Coronary artery (tissue), 2 donors: ENCODE results near the gene MME.
"Not testable (repeated sequence)": the region's sequence is repeated elsewhere in the genome, so short reads cannot be mapped to it uniquely, and the experiment has no call there.

ENCODE experiments used
- DNase-seq: peaks from one replicate; pipeline ENCODE4 v3.0.0-alpha.2; 2017; ENCODE audit warnings: low spot score
- H3K27ac ChIP-seq, 2 donors: fragments of 200-600 bp; sonication (generic); one replicate each; pipeline ENCODE4 v1.5.1; 2016 to 2019
- H3K4me3 ChIP-seq: fragments of 200-600 bp; sonication (generic); 2 replicates; pipeline ENCODE4 v1.5.1; 2016; ENCODE audit warnings: mild to moderate bottlenecking, moderate library complexity
- TF ChIP-seq, protein P1 (sequence below): fragments of 200-600 bp; sonication (generic); IDR thresholded peaks from one replicate; pipeline ENCODE4 v1.5.1; 2019; ENCODE audit warnings: antibody characterized with exemption

Gene MME

DNA sequence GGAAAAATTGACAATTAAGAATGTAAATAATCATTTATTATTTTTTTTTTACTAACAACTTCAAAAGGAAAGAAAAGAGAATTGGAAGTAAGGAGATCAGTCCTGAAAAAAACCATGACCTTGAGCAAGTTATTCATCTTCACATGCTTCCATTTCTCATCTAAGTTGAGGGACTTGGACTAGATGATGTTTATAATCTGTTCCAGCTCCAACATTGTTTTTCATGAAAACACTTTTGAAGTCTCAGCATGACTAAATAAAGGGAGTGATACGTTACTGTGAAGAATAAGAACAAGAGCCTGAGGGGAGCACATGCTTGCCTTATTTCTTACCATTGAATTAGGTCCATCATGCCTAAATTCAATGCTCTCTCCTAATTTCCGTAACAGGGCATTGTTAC, 117.7 kb downstream of the MME start:
- Histone ChIP-seq H3K27ac (no peak overlapping the region), H3K4me3 (no peak overlapping the region)
- DNase-seq, result no peak
- TF ChIP-seq, protein P1, sequence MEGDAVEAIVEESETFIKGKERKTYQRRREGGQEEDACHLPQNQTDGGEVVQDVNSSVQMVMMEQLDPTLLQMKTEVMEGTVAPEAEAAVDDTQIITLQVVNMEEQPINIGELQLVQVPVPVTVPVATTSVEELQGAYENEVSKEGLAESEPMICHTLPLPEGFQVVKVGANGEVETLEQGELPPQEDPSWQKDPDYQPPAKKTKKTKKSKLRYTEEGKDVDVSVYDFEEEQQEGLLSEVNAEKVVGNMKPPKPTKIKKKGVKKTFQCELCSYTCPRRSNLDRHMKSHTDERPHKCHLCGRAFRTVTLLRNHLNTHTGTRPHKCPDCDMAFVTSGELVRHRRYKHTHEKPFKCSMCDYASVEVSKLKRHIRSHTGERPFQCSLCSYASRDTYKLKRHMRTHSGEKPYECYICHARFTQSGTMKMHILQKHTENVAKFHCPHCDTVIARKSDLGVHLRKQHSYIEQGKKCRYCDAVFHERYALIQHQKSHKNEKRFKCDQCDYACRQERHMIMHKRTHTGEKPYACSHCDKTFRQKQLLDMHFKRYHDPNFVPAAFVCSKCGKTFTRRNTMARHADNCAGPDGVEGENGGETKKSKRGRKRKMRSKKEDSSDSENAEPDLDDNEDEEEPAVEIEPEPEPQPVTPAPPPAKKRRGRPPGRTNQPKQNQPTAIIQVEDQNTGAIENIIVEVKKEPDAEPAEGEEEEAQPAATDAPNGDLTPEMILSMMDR, result no peak

- Histone ChIP-seq H3K27ac (no peak overlapping the region), H3K4me3 (no peak overlapping the region)
- DNase-seq, result no peak
- TF ChIP-seq, protein P1, result no peak
These were observed 122.5 kb downstream of the MME start for GRCh38 chr3:155202626-155203025.

DNA sequence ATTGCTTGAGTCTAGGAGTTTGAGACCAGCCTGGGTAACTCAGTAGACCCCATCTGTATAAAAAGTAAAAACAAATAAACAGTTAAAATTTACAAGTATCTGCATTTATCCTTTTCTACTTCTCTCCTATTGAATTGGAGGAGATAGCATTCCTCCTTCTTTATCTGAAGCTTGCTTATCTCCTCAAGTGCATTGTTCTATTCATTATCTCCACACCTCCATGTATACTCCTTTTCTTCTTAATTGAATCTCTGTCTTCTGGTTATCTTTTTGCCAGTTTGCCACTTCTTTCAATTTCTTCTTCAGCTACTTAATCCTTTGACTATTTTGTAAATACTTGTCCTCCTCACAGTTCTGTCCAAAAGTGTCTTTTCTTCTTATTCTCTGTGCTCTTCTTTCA, 124.7 kb downstream of the MME start:
- TF ChIP-seq, protein P1, result no peak
- no peak for DNase-seq
- H3K4me3 ChIP-seq, result no peak overlapping the region

DNA sequence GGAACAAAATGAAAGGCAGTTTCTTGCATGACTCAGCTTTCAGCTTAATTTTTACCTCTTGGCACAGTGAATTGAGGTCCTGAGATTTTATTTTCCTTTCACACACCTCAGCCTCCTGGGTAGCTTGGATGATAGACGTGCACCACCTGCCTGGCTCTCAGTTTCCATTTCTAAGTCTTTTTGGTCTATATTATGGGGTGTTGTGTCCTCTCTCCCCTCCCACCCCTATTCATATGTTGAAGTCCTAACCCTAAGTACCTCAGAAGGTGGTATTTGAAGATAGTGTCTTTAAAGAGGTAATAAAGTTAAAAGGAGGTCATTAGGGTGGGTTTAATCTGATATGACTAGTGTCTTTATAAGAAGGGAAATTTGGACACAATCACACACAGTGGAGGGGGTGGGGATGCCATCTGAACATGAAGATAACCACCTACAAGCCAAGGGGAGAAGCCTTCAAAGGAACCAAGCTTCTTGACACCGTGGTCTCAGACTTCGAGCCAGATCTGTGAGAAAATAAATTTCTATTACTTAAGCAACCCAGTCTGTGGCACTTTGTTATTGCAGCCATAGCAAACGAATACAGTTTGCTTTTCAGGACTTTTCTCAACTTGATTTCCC, 128.2 kb downstream of the MME start:
- H3K27ac ChIP-seq, result no peak overlapping the region
- TF ChIP-seq, protein P1, result no peak
- no peak for DNase-seq
- H3K4me3 ChIP-seq, result no peak overlapping the region

More for the DNA sequence above, 124.7 kb downstream of the MME start:
- H3K27ac ChIP-seq, result no peak overlapping the region

DNA sequence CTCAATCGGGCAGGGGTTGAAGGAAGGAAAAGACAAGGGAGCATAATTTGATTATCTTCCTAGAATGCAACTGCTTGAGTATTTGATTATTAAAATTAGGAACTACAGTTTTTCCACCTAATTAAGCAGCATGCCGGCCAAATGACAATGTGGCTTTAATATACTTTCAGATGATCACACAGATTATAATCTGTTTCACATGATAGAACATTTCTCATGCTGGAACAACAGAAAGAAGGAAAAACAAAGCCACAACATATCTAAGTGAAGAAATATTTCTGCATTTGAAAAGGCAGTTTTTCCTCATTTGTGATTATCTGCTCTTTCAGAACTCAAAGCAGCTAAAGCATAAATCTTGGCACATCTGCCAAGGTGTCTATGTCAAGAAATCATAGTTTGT, 130.6 kb downstream of the MME start:
- no peak overlapping the region for H3K27ac ChIP-seq
- no peak for DNase-seq
- TF ChIP-seq, protein P1, result no peak
- H3K4me3 ChIP-seq, result no peak overlapping the region

GRCh38 chr3:155211266-155211665, 131.1 kb downstream of the MME start:
- TF ChIP-seq, protein P1, result no peak
- H3K4me3 ChIP-seq, result no peak overlapping the region
- H3K27ac ChIP-seq, result no peak overlapping the region
- no peak for DNase-seq

DNA sequence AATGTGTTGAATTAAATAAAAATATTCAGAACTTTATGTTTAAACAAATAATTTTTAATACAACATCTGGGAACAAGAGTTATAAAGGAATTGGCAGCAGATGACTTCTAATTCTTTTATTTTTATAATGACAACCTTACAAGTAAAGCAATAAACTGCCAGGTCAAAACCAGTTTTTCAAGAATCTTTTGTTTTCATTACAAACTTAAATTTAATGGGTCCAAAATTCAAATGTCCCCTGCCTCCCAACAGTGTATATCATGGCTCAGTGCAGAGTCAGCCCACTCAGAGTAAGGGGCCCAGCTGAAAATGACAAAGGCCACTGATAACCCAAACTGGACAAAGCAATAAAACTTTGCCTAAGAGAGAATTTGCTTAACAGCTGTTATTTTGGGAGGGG, 131.8 kb downstream of the MME start:
- TF ChIP-seq, protein P1, result no peak
- Histone ChIP-seq H3K27ac (no peak overlapping the region), H3K4me3 (no peak overlapping the region)
- DNase-seq, result no peak

DNA sequence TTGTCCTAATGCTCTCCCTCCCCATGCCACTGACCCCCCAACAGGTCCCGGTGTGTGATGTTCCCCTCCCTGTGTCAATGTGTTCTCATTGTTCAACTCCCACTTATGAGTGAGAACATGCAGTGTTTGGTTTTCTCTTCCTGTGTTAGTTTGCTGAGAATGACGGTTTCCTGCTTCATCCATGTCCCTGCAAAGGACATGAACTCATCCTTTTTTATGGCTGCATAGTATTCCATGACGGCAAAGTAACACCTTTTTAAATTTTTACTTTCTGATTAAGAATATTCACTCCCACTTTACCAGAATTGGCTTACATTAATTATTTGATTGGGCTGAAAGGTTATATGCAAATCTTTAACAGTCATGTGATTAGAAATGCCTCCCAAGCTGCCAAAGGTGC, 135.9 kb downstream of the MME start:
- DNase-seq, H3K27ac ChIP-seq: not testable (repeated sequence)

More for the DNA sequence above, 135.9 kb downstream of the MME start:
- not testable (repeated sequence) for H3K4me3 ChIP-seq
